A673 (cell line): Measurements from ENCODE around the gene RBM25. TPM values are rescaled to one million over a fixed set of nuclear protein-coding genes. Genes with fewer than 3 reads are reported as not detected.
A peak's percentile ranks its signal among the peaks of the same experiment; 100 is the strongest.
"Not testable (repeated sequence)": the region's sequence is repeated elsewhere in the genome, so short reads cannot be mapped to it uniquely, and the experiment has no call there.

Experiments used
- Bru-seq: library from RNA; stranded (reverse); fragments of 400-500 nt; gene quantifications from one replicate; lab custom pipeline; 2021; lab: Mats Ljungman, UMichigan
- BruChase-seq, 2 experiments: library from RNA; stranded (reverse); fragments of 400-500 nt; gene quantifications; one replicate each; lab custom pipeline; 2021; lab: Mats Ljungman, UMichigan
- BruUV-seq: library from RNA; stranded (reverse); fragments of 400-500 nt; replicated peaks from 2 replicates; lab custom pipeline; 2021; lab: Mats Ljungman, UMichigan
- CTCF ChIA-PET: fragments of 300-600 bp; sonication (Branson Sonifier 250); formaldehyde crosslinking; loops from one replicate; lab custom pipeline; 2022; ENCODE audit warnings: antibody characterized with exemption; lab: Charles Lee
- POLR2A ChIA-PET: fragments of 300-600 bp; sonication (Branson Sonifier 250); formaldehyde crosslinking; loops from one replicate; lab custom pipeline; 2022; ENCODE audit warnings: antibody characterized with exemption; ENCODE audit not compliant: low non-redundant PET; lab: Charles Lee
- DNase-seq: peaks from one replicate; pipeline ENCODE4 v3.0.0-alpha.2; 2015; ENCODE audit warnings: low spot score
- H3K27ac ChIP-seq: fragments of 200-600 bp; sonication (generic); 2 replicates; pipeline ENCODE4 v1.5.1; 2016; ENCODE audit warnings: mixed run types, low read depth, mild to moderate bottlenecking, mixed read lengths, antibody characterized with exemption, low read length; ENCODE audit not compliant: poor library complexity, severe bottlenecking
- H3K27me3 ChIP-seq: fragments of 200-600 bp; sonication (generic); replicated peaks from 2 replicates; pipeline ENCODE4 v1.6.1; 2017; ENCODE audit warnings: mixed run types, low read depth, mild to moderate bottlenecking, mixed read lengths, antibody characterized with exemption, low read length; ENCODE audit not compliant: insufficient read depth, poor library complexity
- H3K36me3 ChIP-seq: fragments of 200-600 bp; sonication (generic); 2 replicates; pipeline ENCODE4 v1.6.1; 2016; ENCODE audit warnings: mixed run types, mild to moderate bottlenecking, mixed read lengths, antibody characterized with exemption, low read length; ENCODE audit not compliant: insufficient read depth, poor library complexity, severe bottlenecking
- H3K4me1 ChIP-seq: fragments of 200-600 bp; sonication (generic); 2 replicates; pipeline ENCODE4 v1.6.1; 2017; ENCODE audit warnings: mixed run types, mild to moderate bottlenecking, mixed read lengths, antibody characterized with exemption, low read length; ENCODE audit not compliant: insufficient read depth, poor library complexity, severe bottlenecking
- H3K4me3 ChIP-seq: fragments of 200-600 bp; sonication (generic); 2 replicates; pipeline ENCODE4 v1.5.1; 2016; ENCODE audit warnings: low read depth, mixed run types, mild to moderate bottlenecking, mixed read lengths, low read length; ENCODE audit not compliant: poor library complexity, severe bottlenecking
- H3K9me3 ChIP-seq: fragments of 200-600 bp; sonication (generic); 2 replicates; pipeline ENCODE4 v1.6.1; 2016; ENCODE audit warnings: mixed run types, low read depth, mild to moderate bottlenecking, mixed read lengths, antibody characterized with exemption, low read length; ENCODE audit not compliant: poor library complexity, severe bottlenecking
- CTCF ChIP-seq: fragments of 300-800, 200-600 bp; sonication (generic); conservative IDR thresholded peaks from 2 replicates; pipeline ENCODE4 v1.5.1; 2017; ENCODE audit warnings: low read depth, mild to moderate bottlenecking, antibody characterized with exemption, low read length, moderate library complexity, mixed read lengths
- EZH2 ChIP-seq: fragments of 200-600 bp; sonication (generic); IDR thresholded peaks from 2 replicates; pipeline ENCODE4 v1.6.1; 2017; ENCODE audit warnings: borderline replicate concordance, low read depth, mild to moderate bottlenecking, mixed read lengths, antibody characterized with exemption, low read length; ENCODE audit not compliant: poor library complexity, severe bottlenecking
- intact Hi-C: fragments of 100-400 bp; cut with micrococcal nuclease; formaldehyde crosslinking; loops from one replicate; pipeline ENCODE4 v1.10.0; 2022; ENCODE audit not compliant: unreplicated experiment
- long read RNA-seq: library from polyadenylated mRNA; stranded (forward); transcript quantifications from one replicate; pipeline ENCODE4 v2.0.0, GENCODE V29; 2022
- total RNA-seq: library from RNA; stranded (reverse); gene quantifications from 2 replicates; pipeline ENCODE4 v1.2.3, GENCODE V29; 2021

RBM25 gene
- total RNA-seq = 112 and 123 TPM in 2 replicates
- Bru-seq, nascent RNA = percentile 97 among the genes with signal in this experiment
- percentile 96 among the genes with signal in this experiment for BruChase-seq, experiment 1, labeled RNA remaining after a 2-hour chase
- percentile 97 among the genes with signal in this experiment for BruChase-seq, experiment 2, labeled RNA remaining after a 6-hour chase
- long read RNA-seq, full-length matches to known transcripts = 39 of 77 reads
- long read RNA-seq, partial matches to known transcripts = 20 of 77 reads
- long read RNA-seq, other reads (novel, unspliced or antisense) = 18 of 77 reads

GRCh38 chr14:73058224-73058921, at the start of gene RBM25:
Gene RBM25 (plus strand): TSS chr14:73058534. CDS start chr14:73071642, 13,108 bp downstream.
- intact Hi-C loops = loop anchor here (2.0 kb wide), 1 partner anchor 30 kb away; no protein-coding TSS in a partner anchor
- Histone ChIP-seq H3K4me1 (peaks cover 9% of the 10 kb centered on the region), H3K4me3 (peak within 1 kb of the TSS; percentile 65), H3K36me3 (peaks cover 15% of the 10 kb centered on the region), H3K9me3 (no peaks in the 10 kb centered on the region), H3K27ac (peak within 1 kb of the TSS; percentile 93), H3K27me3 (no peaks in the 10 kb centered on the region)
- POLR2A ChIA-PET = interaction anchor here (0.5 kb wide), 1 partner anchor 22 kb away, joined by 3 read pairs; no protein-coding TSS in a partner anchor
- BruUV-seq = no TSS peak
- CTCF ChIA-PET = interaction anchor here (0.6 kb wide), 1 partner anchor 557 kb away, joined by 5 read pairs; no protein-coding TSS in a partner anchor
- peak; percentile 99 for DNase-seq
- peak; percentile 27; the same call in 1 of the 2 replicates for TF ChIP-seq CTCF
- no peak for TF ChIP-seq EZH2

- H3K27me3 ChIP-seq, DNase-seq, intact Hi-C loops, POLR2A ChIA-PET, H3K36me3 ChIP-seq, BruUV-seq, H3K9me3 ChIP-seq, H3K4me1 ChIP-seq, H3K27ac ChIP-seq, CTCF ChIA-PET, H3K4me3 ChIP-seq: not testable (repeated sequence)
Measured at GRCh38 chr14:73011189-73011588, 47.1 kb upstream of the RBM25 start.

- no peaks in the 10 kb centered on the region for H3K36me3 ChIP-seq
- no TSS peak for BruUV-seq
- H3K27ac ChIP-seq = no peak overlapping the region
- ChIA-PET CTCF (no interaction called here), POLR2A (no interaction called here)
- TF ChIP-seq CTCF = no peak
- no peak for TF ChIP-seq EZH2
- DNase-seq = no peak
- no peaks in the 10 kb centered on the region for H3K27me3 ChIP-seq
- H3K4me1 ChIP-seq = no peaks in the 10 kb centered on the region
- H3K4me3 ChIP-seq = no peak overlapping the region
- H3K9me3 ChIP-seq = no peaks in the 10 kb centered on the region
- intact Hi-C loops = no loop called here
Measured at GRCh38 chr14:73014105-73014504, 44.2 kb upstream of the RBM25 start.

- H3K27ac ChIP-seq, H3K4me1 ChIP-seq, H3K4me3 ChIP-seq, H3K36me3 ChIP-seq, H3K9me3 ChIP-seq, DNase-seq, H3K27me3 ChIP-seq, intact Hi-C loops, BruUV-seq: not testable (repeated sequence)
- ChIA-PET POLR2A (interaction anchor here (0.6 kb wide), 1 partner anchor 1873 kb away, joined by 3 read pairs; no protein-coding TSS in a partner anchor), CTCF (interaction anchor here (0.7 kb wide), 1 partner anchor 1074 kb away, joined by 5 read pairs; no protein-coding TSS in a partner anchor)
Measured at GRCh38 chr14:73015552-73015951, 42.8 kb upstream of the RBM25 start.

GRCh38 chr14:73016011-73016410, 42.3 kb upstream of the RBM25 start:
- intact Hi-C loops, H3K4me1 ChIP-seq, DNase-seq, BruUV-seq, H3K27ac ChIP-seq, H3K36me3 ChIP-seq, H3K27me3 ChIP-seq, H3K9me3 ChIP-seq, H3K4me3 ChIP-seq: not testable (repeated sequence)
- POLR2A ChIA-PET = interaction anchor here (0.6 kb wide), 1 partner anchor 1874 kb away, joined by 3 read pairs; no protein-coding TSS in a partner anchor
- CTCF ChIA-PET = interaction anchor here (0.7 kb wide), 1 partner anchor 1073 kb away, joined by 5 read pairs; no protein-coding TSS in a partner anchor
